Stimulated activated memory B cell treated with anti-CD40 and anti-IgM and Interleukin-4, amounts not matched to agents 10 μg/mL and 1 μg/mL and 100 μg/mL, for 72 hours (primary cell): ENCODE measurements around the gene UBE2K.
"Not testable (repeated sequence)": the region's sequence is repeated elsewhere in the genome, so short reads cannot be mapped to it uniquely, and the experiment has no call there.

Source experiments
- ATAC-seq: fragments of 150-1000 bp; cut with Tn5 transposase; 2 replicates; pipeline ENCODE4 v1.10.0; 2021
- H3K27ac Mint-ChIP-seq: one replicate; pipeline ENCODE4 v1.8.0; 2022; ENCODE audit warnings: mild to moderate bottlenecking, mixed read lengths
- H3K27me3 Mint-ChIP-seq: one replicate; pipeline ENCODE4 v1.8.0; 2022; ENCODE audit warnings: mixed read lengths
- H3K36me3 Mint-ChIP-seq: one replicate; pipeline ENCODE4 v1.8.0; 2022; ENCODE audit warnings: mixed read lengths
- H3K4me1 Mint-ChIP-seq: one replicate; pipeline ENCODE4 v1.8.0; 2022; ENCODE audit warnings: mixed read lengths
- H3K4me3 Mint-ChIP-seq: one replicate; pipeline ENCODE4 v1.8.0; 2022; ENCODE audit warnings: mild to moderate bottlenecking, moderate library complexity, mixed read lengths
- H3K9me3 Mint-ChIP-seq: one replicate; pipeline ENCODE4 v1.8.0; 2022; ENCODE audit warnings: mixed read lengths

UBE2K gene

GRCh38 chr4:39710098-39710896 lies 12.4 kb downstream of the UBE2K start:
- Mint-ChIP-seq H3K9me3 (no peaks in the 10 kb centered on the region), H3K36me3 (peaks cover 6% of the 10 kb centered on the region), H3K4me1 (peaks cover 47% of the 10 kb centered on the region), H3K4me3 (no peak overlapping the region), H3K27me3 (no peaks in the 10 kb centered on the region), H3K27ac (peak overlapping the region; percentile 78)
- no peak for ATAC-seq

- H3K9me3 Mint-ChIP-seq = no peaks in the 10 kb centered on the region
- H3K4me1 Mint-ChIP-seq = peaks cover 52% of the 10 kb centered on the region
- no peak overlapping the region for H3K27ac Mint-ChIP-seq
Measured at GRCh38 chr4:39712819-39713607, 15.1 kb downstream of the UBE2K start.

GRCh38 chr4:39713691-39714090 lies 15.8 kb downstream of the UBE2K start:
- Mint-ChIP-seq H3K4me1 (peaks cover 50% of the 10 kb centered on the region), H3K4me3 (no peak overlapping the region), H3K9me3 (no peaks in the 10 kb centered on the region), H3K36me3 (peaks cover 17% of the 10 kb centered on the region), H3K27me3 (no peaks in the 10 kb centered on the region), H3K27ac (no peak overlapping the region)
- ATAC-seq = no peak

More at GRCh38 chr4:39712819-39713607, 15.1 kb downstream of the UBE2K start:
- peaks cover 15% of the 10 kb centered on the region for H3K36me3 Mint-ChIP-seq
- H3K4me3 Mint-ChIP-seq = no peak overlapping the region
- ATAC-seq = no peak
- H3K27me3 Mint-ChIP-seq = no peaks in the 10 kb centered on the region

GRCh38 chr4:39714166-39714565 lies 16.2 kb downstream of the UBE2K start:
- ATAC-seq = no peak
- peaks cover 21% of the 10 kb centered on the region for H3K36me3 Mint-ChIP-seq
- peaks cover 50% of the 10 kb centered on the region for H3K4me1 Mint-ChIP-seq
- H3K9me3 Mint-ChIP-seq = no peaks in the 10 kb centered on the region
- H3K27ac Mint-ChIP-seq = no peak overlapping the region
- no peak overlapping the region for H3K4me3 Mint-ChIP-seq
- no peaks in the 10 kb centered on the region for H3K27me3 Mint-ChIP-seq

GRCh38 chr4:39715788-39716187 lies 17.9 kb downstream of the UBE2K start:
- Mint-ChIP-seq H3K4me1 (peaks cover 57% of the 10 kb centered on the region), H3K9me3 (no peaks in the 10 kb centered on the region), H3K27ac (peak overlapping the region; percentile 32), H3K27me3 (no peaks in the 10 kb centered on the region), H3K4me3 (no peak overlapping the region), H3K36me3 (peaks cover 30% of the 10 kb centered on the region)
- ATAC-seq = no peak

DNA sequence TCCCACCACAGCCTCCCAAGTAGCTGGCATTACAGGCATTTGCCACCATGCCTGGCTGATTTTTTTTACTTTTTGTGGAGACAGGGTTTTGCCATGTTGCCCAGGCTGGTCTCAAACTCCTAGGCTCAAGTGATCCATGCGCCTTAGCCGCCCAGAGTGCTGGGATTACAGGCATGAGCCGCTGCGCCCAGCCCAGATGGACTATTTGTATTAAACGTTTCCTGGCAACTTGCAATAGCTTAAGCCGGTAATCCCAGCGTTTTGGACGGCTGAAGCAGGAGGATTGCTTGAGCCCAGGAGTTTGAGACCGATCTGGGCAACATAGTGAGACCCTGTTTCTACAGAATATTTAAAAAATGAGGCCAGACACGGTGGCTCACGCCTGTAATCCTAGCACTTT lies 18.4 kb downstream of the UBE2K start:
- Mint-ChIP-seq H3K9me3 (no peaks in the 10 kb centered on the region), H3K36me3 (peaks cover 35% of the 10 kb centered on the region), H3K4me1 (peaks cover 63% of the 10 kb centered on the region), H3K4me3 (no peak overlapping the region), H3K27ac (peak overlapping the region; percentile 32), H3K27me3 (no peaks in the 10 kb centered on the region)
- ATAC-seq = no peak

GRCh38 chr4:39717743-39718142 lies 19.8 kb downstream of the UBE2K start:
- H3K4me3 Mint-ChIP-seq = not testable (repeated sequence)

DNA sequence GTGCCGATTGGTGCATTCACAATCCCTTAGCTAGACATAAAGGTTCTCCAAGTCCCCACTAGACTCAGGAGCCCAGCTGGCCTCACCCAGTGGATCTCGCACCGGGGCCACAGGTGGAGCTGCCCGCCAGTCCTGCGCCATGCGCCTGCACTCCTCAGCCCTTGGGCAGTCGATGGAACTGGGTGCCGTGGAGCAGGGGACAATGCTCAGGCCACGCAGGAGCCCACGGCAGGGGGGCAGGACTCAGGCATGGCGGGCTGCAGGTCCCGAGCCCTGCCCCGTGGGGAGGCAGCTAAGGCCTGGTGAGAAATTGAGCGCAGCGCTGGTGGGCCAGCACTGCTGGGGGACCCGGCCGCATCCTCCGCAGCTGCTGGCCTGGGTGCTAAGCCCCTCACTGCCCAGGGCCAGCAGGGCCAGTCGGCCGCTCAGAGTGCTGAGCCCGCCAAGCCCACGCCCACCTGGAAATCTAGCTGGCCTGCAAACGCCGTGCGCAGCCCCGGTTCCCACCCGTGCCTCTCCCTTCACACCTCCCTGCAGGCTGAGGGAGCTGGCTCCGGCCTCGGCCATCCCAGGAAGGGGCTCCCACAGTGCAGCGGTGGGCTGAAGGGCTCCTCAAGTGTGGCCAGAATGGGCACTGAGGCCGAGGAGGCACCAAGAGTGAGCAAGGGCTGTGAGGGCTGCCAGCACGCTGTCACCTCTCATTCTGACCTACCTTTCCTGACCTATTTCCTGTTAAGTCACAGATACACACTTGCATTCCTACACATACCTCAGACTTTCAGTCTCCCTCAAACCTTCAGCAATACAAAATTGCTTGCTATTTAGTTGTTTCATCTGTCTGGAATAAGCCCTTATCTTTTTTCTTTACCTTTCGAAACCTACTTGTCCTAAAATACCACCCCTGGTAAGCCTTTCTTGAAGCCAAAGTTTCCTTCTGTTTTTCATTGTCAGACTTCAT lies 20.7 kb downstream of the UBE2K start:
- H3K27ac Mint-ChIP-seq = peak overlapping the region; percentile 22
- H3K4me1 Mint-ChIP-seq = peaks cover 69% of the 10 kb centered on the region
- no peak overlapping the region for H3K4me3 Mint-ChIP-seq
- peaks cover 35% of the 10 kb centered on the region for H3K36me3 Mint-ChIP-seq
- no peaks in the 10 kb centered on the region for H3K9me3 Mint-ChIP-seq
- no peak for ATAC-seq
- H3K27me3 Mint-ChIP-seq = no peaks in the 10 kb centered on the region

More at GRCh38 chr4:39717743-39718142, 19.8 kb downstream of the UBE2K start:
- Mint-ChIP-seq H3K4me1 (peaks cover 74% of the 10 kb centered on the region), H3K36me3 (peaks cover 35% of the 10 kb centered on the region)
- not testable (repeated sequence) for ATAC-seq, H3K9me3 Mint-ChIP-seq, H3K27me3 Mint-ChIP-seq, H3K27ac Mint-ChIP-seq

DNA sequence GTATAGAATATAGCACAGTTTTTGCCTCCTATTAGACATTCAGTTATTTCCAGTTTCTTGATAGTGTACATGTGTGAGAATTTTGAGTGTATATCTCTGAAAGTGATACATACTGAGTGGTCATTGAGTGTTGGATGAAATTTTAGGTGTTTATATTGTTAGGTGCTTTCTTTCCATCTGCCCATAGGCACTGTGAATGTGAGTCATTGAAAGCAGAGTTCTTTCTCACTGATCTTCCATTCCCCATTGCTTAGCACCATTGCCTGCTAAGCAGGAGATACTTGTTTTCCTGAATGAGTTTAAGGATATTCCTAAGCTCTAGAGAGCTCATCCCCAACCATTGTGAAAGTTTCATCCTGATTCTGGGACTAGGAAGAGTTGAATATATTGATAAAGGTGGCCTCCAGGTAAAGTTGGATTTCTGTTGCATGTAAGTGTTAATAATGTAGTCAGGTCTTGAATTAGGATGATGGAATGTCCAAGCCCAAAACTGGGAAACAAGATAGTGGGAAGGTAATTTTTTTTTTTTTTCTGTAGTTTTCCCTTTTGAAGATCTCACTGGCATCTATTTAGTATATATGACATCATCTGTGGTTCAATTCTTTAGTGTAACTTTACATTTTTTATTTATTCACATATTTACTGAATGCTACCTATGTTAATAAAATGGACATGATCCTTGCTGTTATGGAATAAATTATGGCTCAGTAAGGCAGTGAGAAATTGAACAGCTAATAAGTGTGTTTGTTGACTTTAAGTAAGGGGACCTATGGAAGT lies 22.1 kb downstream of the UBE2K start:
- H3K27me3 Mint-ChIP-seq = no peaks in the 10 kb centered on the region
- no peak for ATAC-seq
- H3K36me3 Mint-ChIP-seq = peaks cover 35% of the 10 kb centered on the region
- H3K9me3 Mint-ChIP-seq = no peaks in the 10 kb centered on the region
- H3K27ac Mint-ChIP-seq = peak overlapping the region; percentile 22
- H3K4me1 Mint-ChIP-seq = peaks cover 61% of the 10 kb centered on the region
- no peak overlapping the region for H3K4me3 Mint-ChIP-seq

- H3K4me1 Mint-ChIP-seq = peaks cover 53% of the 10 kb centered on the region
- not testable (repeated sequence) for H3K27me3 Mint-ChIP-seq, ATAC-seq, H3K4me3 Mint-ChIP-seq, H3K9me3 Mint-ChIP-seq
- peak overlapping the region; percentile 22 for H3K27ac Mint-ChIP-seq
- peaks cover 32% of the 10 kb centered on the region for H3K36me3 Mint-ChIP-seq
Measured at GRCh38 chr4:39721273-39721672, 23.3 kb downstream of the UBE2K start.

- Mint-ChIP-seq H3K4me3 (no peak overlapping the region), H3K4me1 (peaks cover 58% of the 10 kb centered on the region), H3K9me3 (no peaks in the 10 kb centered on the region), H3K27me3 (no peaks in the 10 kb centered on the region), H3K27ac (no peak overlapping the region), H3K36me3 (peaks cover 37% of the 10 kb centered on the region)
- no peak for ATAC-seq
Measured at GRCh38 chr4:39721788-39722187, 23.9 kb downstream of the UBE2K start.

- Mint-ChIP-seq H3K4me1 (peaks cover 34% of the 10 kb centered on the region), H3K36me3 (peaks cover 21% of the 10 kb centered on the region)
- ATAC-seq = no peak
Measured at GRCh38 chr4:39729557-39729956, 31.6 kb downstream of the UBE2K start.

GRCh38 chr4:39730072-39730471 lies 32.1 kb downstream of the UBE2K start:
- Mint-ChIP-seq H3K36me3 (peaks cover 21% of the 10 kb centered on the region), H3K4me1 (peaks cover 34% of the 10 kb centered on the region), H3K9me3 (no peaks in the 10 kb centered on the region), H3K27ac (no peak overlapping the region), H3K27me3 (no peaks in the 10 kb centered on the region), H3K4me3 (no peak overlapping the region)
- no peak for ATAC-seq

More at GRCh38 chr4:39729557-39729956, 31.6 kb downstream of the UBE2K start:
- Mint-ChIP-seq H3K27me3 (no peaks in the 10 kb centered on the region), H3K9me3 (no peaks in the 10 kb centered on the region), H3K4me3 (no peak overlapping the region), H3K27ac (peak overlapping the region; percentile 1)

GRCh38 chr4:39731908-39732307 lies 34.0 kb downstream of the UBE2K start:
- ATAC-seq = no peak
- H3K36me3 Mint-ChIP-seq = peaks cover 11% of the 10 kb centered on the region
- H3K9me3 Mint-ChIP-seq = no peaks in the 10 kb centered on the region
- H3K27me3 Mint-ChIP-seq = no peaks in the 10 kb centered on the region
- H3K4me3 Mint-ChIP-seq = no peak overlapping the region
- peaks cover 25% of the 10 kb centered on the region for H3K4me1 Mint-ChIP-seq
- no peak overlapping the region for H3K27ac Mint-ChIP-seq
